Measurements from ENCODE around the gene LGR5. TPM values are rescaled to one million over a fixed set of nuclear protein-coding genes. Genes with fewer than 3 reads are reported as not detected.

Gene LGR5
- total RNA-seq, 2 experiments from 2014 or later: not detected

DNA sequence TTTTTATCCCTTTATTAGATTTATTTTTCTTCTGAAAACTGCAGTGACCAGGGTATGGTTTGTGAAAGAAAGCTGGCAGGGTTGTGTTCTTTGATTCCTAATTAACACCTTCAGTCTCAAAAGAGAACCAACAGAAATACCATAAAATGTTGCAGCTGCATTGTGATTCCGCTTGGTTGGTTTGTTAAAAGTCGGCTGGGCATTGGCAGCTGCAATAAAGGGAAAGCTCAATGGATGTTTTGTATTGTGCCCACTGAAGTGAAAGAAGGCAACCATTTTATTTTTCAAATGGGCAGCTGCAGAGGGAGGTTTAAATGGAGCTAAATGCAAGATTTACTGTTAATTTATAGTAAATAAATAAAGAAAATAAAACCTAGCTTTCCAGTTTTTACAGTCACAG lies 16.7 kb downstream of the LGR5 start:
- CTCF ChIA-PET: interaction anchor here (0.8 to 1.2 kb wide), 4 partner anchors 10 to 1620 kb away, joined by 3 to 4 read pairs (median 3); no protein-coding TSS in a partner anchor
- ATAC-seq (no peak), DNase-seq (no peak)
- H3K4me3 Mint-ChIP-seq: no peak overlapping the region
- POLR2A ChIA-PET: interaction anchor here (0.6 kb wide), 1 partner anchor 55 kb away, joined by 5 read pairs; no protein-coding TSS in a partner anchor
- no peaks in the 10 kb centered on the region for H3K36me3 Mint-ChIP-seq (ENCODE audit: low read depth)
- H3K9me3 Mint-ChIP-seq (ENCODE audit: low read depth): no peaks in the 10 kb centered on the region
- intact Hi-C loops (cut with DNase I, micrococcal nuclease): no loop called here
- H3K27ac Mint-ChIP-seq: no peak overlapping the region
- H3K27me3 Mint-ChIP-seq: peaks cover 20% of the 10 kb centered on the region
- no peaks in the 10 kb centered on the region for H3K4me1 Mint-ChIP-seq

DNA sequence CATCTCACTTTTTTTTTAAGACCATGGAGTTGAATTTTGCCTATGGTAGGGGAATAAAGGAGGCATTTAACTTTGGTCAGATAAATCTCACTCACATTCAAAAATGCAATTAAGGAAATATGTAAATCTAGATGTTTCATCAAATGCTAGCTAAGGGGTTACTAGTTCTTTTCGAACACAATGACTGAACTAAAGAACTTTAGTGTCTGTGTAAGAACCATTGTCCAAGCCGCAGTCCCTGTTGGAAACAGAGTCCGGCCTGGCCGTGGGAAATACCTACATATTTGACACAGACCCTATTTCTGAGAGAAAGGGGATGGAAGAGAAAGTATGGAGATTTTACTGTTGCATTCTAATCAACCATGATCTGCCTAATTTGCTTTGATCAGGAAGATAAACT lies 17.4 kb downstream of the LGR5 start:
- H3K4me1 Mint-ChIP-seq: no peaks in the 10 kb centered on the region
- no peaks in the 10 kb centered on the region for H3K9me3 Mint-ChIP-seq (ENCODE audit: low read depth)
- no peak for DNase-seq
- no peak overlapping the region for H3K4me3 Mint-ChIP-seq
- H3K27ac Mint-ChIP-seq: no peak overlapping the region
- no peak for ATAC-seq
- intact Hi-C loops (cut with DNase I, micrococcal nuclease): no loop called here
- H3K36me3 Mint-ChIP-seq (ENCODE audit: low read depth): no peaks in the 10 kb centered on the region
- POLR2A ChIA-PET: no interaction called here
- CTCF ChIA-PET: interaction anchor here (0.8 kb wide), 1 partner anchor 1621 kb away, joined by 3 read pairs; no protein-coding TSS in a partner anchor
- peaks cover 15% of the 10 kb centered on the region for H3K27me3 Mint-ChIP-seq

DNA sequence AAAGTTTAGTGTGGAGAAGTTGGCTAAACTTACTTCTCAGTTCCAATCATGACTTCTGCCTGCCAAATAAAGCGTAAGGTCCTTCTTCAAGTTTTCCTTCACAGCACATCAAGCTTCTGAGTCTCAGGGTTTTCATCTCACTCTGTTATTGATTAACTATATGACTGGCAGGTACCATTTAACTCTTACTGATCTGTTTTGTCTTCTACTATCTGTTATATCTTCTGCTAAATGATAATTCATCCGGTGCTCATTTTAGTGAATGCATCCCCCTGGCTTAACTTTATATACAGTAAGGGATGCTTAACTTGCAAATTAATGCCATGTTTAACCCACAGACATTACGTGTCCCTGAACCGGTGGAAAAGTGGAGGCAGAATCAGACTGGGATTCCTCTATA lies 20.7 kb downstream of the LGR5 start:
- H3K27me3 Mint-ChIP-seq: peaks cover 8% of the 10 kb centered on the region
- H3K9me3 Mint-ChIP-seq (ENCODE audit: low read depth): no peaks in the 10 kb centered on the region
- H3K36me3 Mint-ChIP-seq (ENCODE audit: low read depth): no peaks in the 10 kb centered on the region
- ATAC-seq (no peak), DNase-seq (no peak)
- ChIA-PET POLR2A (no interaction called here), CTCF (no interaction called here)
- no peaks in the 10 kb centered on the region for H3K4me1 Mint-ChIP-seq
- no peak overlapping the region for H3K4me3 Mint-ChIP-seq
- intact Hi-C loops (cut with DNase I, micrococcal nuclease): no loop called here
- H3K27ac Mint-ChIP-seq: no peak overlapping the region

DNA sequence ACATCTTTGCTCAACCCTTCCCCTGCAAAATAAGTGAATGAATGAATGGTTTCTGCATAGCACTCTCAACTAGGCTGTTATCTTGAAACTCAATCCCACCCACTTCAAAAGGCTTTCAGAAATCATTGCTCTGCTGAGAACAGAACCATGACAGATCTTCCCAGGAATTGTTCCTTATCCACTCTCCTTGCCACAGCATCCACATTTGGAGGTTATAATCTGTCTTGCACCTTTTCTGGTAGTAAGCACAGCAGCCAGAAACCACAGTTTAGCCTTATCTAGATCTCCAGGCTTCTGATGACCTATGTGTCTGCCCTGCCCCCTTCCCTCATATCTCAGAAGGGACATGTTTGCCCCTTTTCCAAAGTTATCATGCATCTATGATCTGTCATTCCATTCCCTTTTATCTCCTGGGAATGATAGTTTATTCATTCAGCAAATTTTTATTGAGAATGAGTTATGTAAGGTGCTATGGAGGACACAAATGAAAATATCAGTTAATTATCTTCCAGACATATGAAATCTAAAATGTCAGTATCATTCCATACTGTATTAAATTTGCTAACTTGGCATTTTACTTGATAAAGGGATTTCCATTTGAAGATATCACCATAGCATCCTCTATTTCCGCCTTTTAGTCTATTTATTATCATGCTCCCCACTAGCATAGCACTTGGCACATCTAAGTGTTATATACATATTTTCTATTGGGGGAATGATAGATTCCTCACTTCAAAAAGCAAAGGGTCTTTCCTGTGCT lies 21.4 kb downstream of the LGR5 start:
- intact Hi-C loops (cut with DNase I, micrococcal nuclease): no loop called here
- Mint-ChIP-seq H3K4me1 (no peaks in the 10 kb centered on the region), H3K36me3 (ENCODE audit: low read depth) (no peaks in the 10 kb centered on the region), H3K27me3 (peaks cover 10% of the 10 kb centered on the region), H3K4me3 (no peak overlapping the region), H3K27ac (no peak overlapping the region), H3K9me3 (ENCODE audit: low read depth) (no peaks in the 10 kb centered on the region)
- POLR2A ChIA-PET: no interaction called here
- ATAC-seq: no peak
- CTCF ChIA-PET: no interaction called here
- DNase-seq: no peak

DNA sequence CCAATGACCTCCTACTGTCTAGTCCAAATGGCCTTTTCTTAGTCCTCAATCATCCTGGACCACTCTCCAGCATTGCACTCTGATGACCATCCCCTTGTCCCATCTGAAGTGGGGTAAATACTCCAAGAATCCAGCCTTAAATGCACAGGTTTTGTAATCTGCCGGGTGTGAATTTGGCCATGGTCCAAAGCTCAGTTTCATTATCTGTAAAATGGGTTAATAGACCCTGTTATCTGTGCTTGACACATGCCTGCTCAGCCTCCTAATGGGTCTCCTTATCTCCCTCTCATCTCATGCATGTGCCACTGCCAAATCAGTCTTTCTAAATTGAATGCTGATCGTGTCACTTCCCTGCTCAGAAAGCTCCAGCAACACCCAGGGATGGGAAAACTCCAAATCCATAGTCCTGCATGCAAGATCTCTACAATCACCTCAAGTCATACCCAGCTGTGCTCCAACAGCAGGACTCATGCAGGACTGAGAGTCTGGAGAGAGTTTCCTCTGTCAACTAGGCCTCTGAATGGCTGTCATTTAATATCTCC lies 22.3 kb downstream of the LGR5 start:
- CTCF ChIA-PET: no interaction called here
- DNase-seq (no peak), ATAC-seq (no peak)
- Mint-ChIP-seq H3K4me3 (no peak overlapping the region), H3K36me3 (ENCODE audit: low read depth) (no peaks in the 10 kb centered on the region), H3K27me3 (peaks cover 12% of the 10 kb centered on the region), H3K27ac (no peak overlapping the region), H3K9me3 (ENCODE audit: low read depth) (no peaks in the 10 kb centered on the region), H3K4me1 (no peaks in the 10 kb centered on the region)
- POLR2A ChIA-PET: no interaction called here
- intact Hi-C loops (cut with DNase I, micrococcal nuclease): no loop called here

DNA sequence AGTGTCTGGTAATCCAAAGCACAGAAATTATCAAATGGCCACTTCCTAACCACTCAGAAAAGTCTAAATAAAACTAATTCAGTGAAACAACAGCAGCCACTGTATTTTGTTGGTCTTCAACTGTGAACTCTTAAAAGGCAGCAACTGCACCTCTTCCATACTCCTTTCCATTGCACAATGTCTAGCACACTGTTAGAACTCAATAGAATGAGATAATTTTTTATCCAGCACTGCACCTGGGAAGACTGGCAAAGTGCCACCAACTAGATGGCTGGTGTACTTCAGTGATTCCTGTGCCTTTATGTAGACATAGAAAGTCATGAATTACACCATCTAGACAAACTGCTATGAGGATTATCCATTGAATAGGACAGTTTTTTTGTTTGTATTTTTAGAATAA lies 26.2 kb downstream of the LGR5 start:
- H3K27ac Mint-ChIP-seq: no peak overlapping the region
- ChIA-PET POLR2A (no interaction called here), CTCF (no interaction called here)

DNA sequence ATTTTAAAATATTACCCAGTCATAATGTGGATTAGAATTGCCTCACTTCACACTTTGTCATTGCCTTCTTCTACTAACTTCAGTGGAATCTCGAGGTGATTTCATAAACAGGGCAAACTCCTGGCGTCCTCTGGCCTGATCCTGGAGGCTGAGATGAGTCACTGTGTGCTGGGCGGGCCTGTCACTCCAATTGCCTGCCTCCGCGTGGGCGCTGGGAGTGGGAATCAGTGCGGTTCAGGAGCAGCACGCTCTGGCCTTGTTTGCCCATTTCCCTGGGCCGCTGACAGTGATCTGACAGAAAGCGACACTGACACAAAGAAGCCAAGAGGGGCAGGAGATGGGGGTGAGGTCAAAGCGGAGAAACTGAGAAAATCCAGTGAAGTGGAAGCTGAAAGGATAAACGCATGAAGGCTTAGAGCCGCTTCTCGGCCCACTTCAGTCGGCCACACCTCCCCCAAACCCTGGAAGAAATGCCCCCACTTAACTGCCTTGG lies 29.7 kb downstream of the LGR5 start:
- H3K9me3 Mint-ChIP-seq (ENCODE audit: low read depth): no peaks in the 10 kb centered on the region
- H3K36me3 Mint-ChIP-seq (ENCODE audit: low read depth): no peaks in the 10 kb centered on the region
- no peak overlapping the region for H3K27ac Mint-ChIP-seq
- H3K4me1 Mint-ChIP-seq: no peaks in the 10 kb centered on the region
- ATAC-seq (no peak), DNase-seq (no peak)
- intact Hi-C loops (cut with DNase I, micrococcal nuclease): no loop called here
- no peak overlapping the region for H3K4me3 Mint-ChIP-seq
- ChIA-PET POLR2A (no interaction called here), CTCF (interaction anchor here (0.6 kb wide), 1 partner anchor 37 kb away, joined by 3 read pairs; no protein-coding TSS in a partner anchor)
- peaks cover 10% of the 10 kb centered on the region for H3K27me3 Mint-ChIP-seq

More for the DNA sequence above, 26.2 kb downstream of the LGR5 start:
- Mint-ChIP-seq H3K36me3 (ENCODE audit: low read depth) (no peaks in the 10 kb centered on the region), H3K27me3 (peaks cover 12% of the 10 kb centered on the region), H3K4me1 (no peaks in the 10 kb centered on the region), H3K9me3 (ENCODE audit: low read depth) (no peaks in the 10 kb centered on the region), H3K4me3 (no peak overlapping the region)
- intact Hi-C loops (cut with DNase I, micrococcal nuclease): no loop called here
- DNase-seq (no peak), ATAC-seq (no peak)

DNA sequence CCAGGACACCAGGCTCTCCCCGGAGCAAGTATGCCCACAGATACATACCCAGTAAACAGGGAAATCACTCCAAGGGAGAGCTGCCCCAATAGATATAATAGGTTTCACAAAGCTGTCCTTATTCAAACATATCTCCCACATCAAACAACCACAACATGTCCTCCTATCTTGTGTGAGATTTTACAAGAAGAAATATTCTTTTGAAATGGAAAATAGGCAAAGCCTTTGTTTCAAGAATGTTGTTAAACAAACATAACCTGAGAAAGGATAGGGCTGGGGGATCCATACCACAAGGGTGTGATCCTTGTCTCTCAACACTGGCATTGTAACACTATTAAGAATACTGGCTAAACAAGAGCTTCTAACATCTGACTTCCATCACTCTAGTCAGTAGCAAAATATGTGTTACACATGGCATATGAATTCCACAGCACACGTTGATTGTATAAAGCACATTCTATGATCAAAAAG lies 32.9 kb downstream of the LGR5 start:
- ChIA-PET CTCF (interaction anchor here (1.0 kb wide), 1 partner anchor 12 kb away, joined by 4 read pairs; no protein-coding TSS in a partner anchor), POLR2A (no interaction called here)
- no peaks in the 10 kb centered on the region for H3K36me3 Mint-ChIP-seq (ENCODE audit: low read depth)
- H3K27ac Mint-ChIP-seq: no peak overlapping the region
- no peaks in the 10 kb centered on the region for H3K9me3 Mint-ChIP-seq (ENCODE audit: low read depth)
- ATAC-seq (no peak), DNase-seq (no peak)
- intact Hi-C loops (cut with DNase I, micrococcal nuclease): no loop called here
- H3K27me3 Mint-ChIP-seq: peaks cover 4% of the 10 kb centered on the region
- no peak overlapping the region for H3K4me3 Mint-ChIP-seq
- H3K4me1 Mint-ChIP-seq: no peaks in the 10 kb centered on the region

DNA sequence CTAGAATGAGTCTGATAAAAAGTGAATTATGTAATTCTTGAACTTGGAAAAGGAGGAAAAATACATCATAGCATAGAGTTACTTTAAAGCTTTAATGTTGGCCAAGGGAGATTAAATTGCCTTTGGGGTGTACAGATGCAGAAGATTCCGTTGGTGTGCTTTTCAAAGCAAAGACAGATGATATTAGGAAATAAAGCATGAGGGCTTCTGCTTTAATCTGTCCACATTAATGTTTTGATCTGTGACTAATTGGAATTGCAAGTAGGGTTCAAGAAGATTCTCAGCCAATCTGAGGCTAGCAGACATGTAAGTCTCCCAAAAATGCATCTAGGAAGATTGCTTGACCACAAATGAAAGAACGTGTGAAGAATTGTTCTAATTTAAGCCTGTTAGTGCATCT lies 35.2 kb downstream of the LGR5 start:
- Mint-ChIP-seq H3K9me3 (ENCODE audit: low read depth) (no peaks in the 10 kb centered on the region), H3K4me1 (no peaks in the 10 kb centered on the region), H3K27ac (no peak overlapping the region), H3K27me3 (peaks cover 7% of the 10 kb centered on the region), H3K4me3 (no peak overlapping the region), H3K36me3 (ENCODE audit: low read depth) (no peaks in the 10 kb centered on the region)
- DNase-seq (no peak), ATAC-seq (no peak)
- intact Hi-C loops (cut with DNase I, micrococcal nuclease): no loop called here
- ChIA-PET POLR2A (no interaction called here), CTCF (no interaction called here)

DNA sequence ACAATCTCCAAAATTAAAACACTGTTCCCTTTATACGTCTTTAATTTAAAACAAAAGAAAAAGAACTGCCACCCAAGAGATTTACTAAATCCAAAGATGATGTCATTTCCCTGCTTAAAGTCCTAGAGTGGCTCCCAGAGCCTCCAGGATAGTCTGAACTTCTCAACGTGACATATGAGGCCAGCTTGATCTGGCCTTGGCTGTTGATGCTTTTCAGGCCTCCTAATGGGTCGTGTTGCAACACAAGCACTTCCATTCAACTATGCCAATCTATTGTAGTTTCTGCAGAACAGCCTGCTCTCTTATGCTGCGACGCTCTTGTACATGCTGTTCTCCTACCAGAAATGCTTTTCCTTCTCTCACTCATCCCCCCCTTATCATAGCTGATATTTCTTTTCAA lies 35.7 kb downstream of the LGR5 start:
- POLR2A ChIA-PET: no interaction called here
- CTCF ChIA-PET: interaction anchor here (0.7 kb wide), 1 partner anchor 13 kb away, joined by 3 read pairs; no protein-coding TSS in a partner anchor
- Mint-ChIP-seq H3K4me3 (no peak overlapping the region), H3K27ac (no peak overlapping the region), H3K36me3 (ENCODE audit: low read depth) (no peaks in the 10 kb centered on the region), H3K9me3 (ENCODE audit: low read depth) (no peaks in the 10 kb centered on the region), H3K4me1 (no peaks in the 10 kb centered on the region), H3K27me3 (peaks cover 7% of the 10 kb centered on the region)
- intact Hi-C loops (cut with DNase I, micrococcal nuclease): no loop called here
- DNase-seq (no peak), ATAC-seq (no peak)

DNA sequence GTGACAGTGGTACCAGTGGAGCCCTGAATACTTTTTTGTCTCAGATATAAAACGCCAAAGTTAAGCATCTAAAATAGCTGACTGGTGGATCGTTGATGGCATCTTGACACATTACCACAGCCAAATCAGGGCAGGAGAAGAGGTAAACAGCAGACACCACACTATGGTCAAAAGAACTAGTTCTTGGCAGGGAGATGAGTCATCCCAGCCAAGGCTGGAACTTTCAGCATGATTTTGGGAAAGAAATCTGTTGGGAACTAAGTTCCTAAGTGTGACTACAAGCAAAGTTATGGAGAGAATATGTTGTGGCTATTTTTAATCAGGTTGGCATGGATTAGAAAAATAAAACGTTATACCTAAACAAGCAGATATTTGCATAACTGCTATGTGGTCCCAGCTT lies 36.9 kb downstream of the LGR5 start:
- Mint-ChIP-seq H3K27me3 (peaks cover 11% of the 10 kb centered on the region), H3K4me3 (no peak overlapping the region), H3K36me3 (ENCODE audit: low read depth) (no peaks in the 10 kb centered on the region), H3K27ac (no peak overlapping the region), H3K4me1 (no peaks in the 10 kb centered on the region), H3K9me3 (ENCODE audit: low read depth) (no peaks in the 10 kb centered on the region)
- intact Hi-C loops (cut with DNase I, micrococcal nuclease): no loop called here
- no peak for ATAC-seq
- DNase-seq: no peak
- CTCF ChIA-PET: no interaction called here
- POLR2A ChIA-PET: no interaction called here

DNA sequence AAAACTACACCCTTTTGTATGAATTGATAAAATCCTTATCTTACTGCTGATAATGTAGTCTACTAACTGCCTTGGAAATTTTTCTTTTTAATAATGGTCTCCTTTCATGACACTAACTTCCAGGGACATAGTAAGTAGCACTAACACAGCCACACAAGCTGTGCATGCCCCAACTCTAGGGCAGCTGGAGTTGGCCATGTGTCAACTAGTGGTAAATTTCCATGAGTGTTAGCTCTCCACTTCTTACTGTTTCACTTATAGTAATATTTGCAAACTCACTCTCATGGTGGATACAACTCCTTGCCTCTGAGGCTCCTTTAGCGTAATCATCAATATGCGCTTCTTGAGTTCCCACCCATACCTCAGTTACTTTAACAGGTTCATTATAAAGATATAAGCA lies 38.0 kb downstream of the LGR5 start:
- Mint-ChIP-seq H3K4me3 (no peak overlapping the region), H3K27me3 (peaks cover 11% of the 10 kb centered on the region), H3K9me3 (ENCODE audit: low read depth) (no peaks in the 10 kb centered on the region), H3K4me1 (no peaks in the 10 kb centered on the region), H3K27ac (no peak overlapping the region), H3K36me3 (ENCODE audit: low read depth) (no peaks in the 10 kb centered on the region)
- intact Hi-C loops (cut with DNase I, micrococcal nuclease): no loop called here
- no peak for ATAC-seq
- no peak for DNase-seq
- CTCF ChIA-PET: no interaction called here
- POLR2A ChIA-PET: no interaction called here
